ENCODE data around the gene DUOX1.
"Not testable (repeated sequence)": the region's sequence is repeated elsewhere in the genome, so short reads cannot be mapped to it uniquely, and the experiment has no call there.

The DUOX1 gene

GRCh38 chr15:45126535-45127158, 3.1 kb upstream of the DUOX1 start:
- peaks cover 79% of the 10 kb centered on the region for H3K27me3 Mint-ChIP-seq
- H3K4me1 Mint-ChIP-seq, result peaks cover 11% of the 10 kb centered on the region
- H3K4me3 Mint-ChIP-seq, result no peak overlapping the region
- no peaks in the 10 kb centered on the region for H3K9me3 Mint-ChIP-seq
- ATAC-seq (peak; percentile 67), DNase-seq (peak in 1 of 2 donors; percentile 34)
- H3K27ac Mint-ChIP-seq, result no peak overlapping the region

DNA sequence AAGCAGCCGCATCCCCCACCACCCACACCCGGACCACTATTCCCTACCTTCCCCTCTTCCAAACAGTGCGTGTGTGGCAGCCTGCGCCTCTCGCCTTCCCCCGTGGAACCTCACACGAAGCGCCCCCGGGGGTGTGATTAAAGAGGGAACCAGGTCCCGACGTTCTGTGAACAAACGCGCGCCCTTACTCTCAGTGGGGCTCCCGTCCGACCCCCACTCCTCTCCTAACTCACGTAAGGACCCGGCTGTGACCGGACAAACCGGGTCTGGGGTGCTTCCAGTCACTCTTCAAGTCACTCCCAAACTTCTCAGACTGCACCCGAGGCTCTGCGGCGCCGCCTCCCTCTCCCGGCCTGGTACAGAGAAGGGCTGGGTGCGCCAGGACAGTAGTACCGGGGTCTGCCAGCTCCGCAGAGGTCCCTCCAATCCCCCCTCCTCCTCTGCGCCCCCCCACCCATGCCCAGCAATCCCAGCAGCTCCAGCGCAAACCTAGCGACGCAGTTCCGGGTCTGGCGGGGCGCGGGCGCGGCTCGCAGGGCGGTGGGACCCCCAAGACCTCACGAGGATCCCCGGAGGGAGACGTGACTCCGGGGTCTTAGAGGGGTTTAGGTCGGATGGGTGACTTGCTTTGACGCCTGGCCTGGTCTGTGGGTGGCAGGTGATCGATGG, 689 bp upstream of the DUOX1 start:
- Mint-ChIP-seq H3K4me3 (peak overlapping the region; percentile 5 to 38), H3K27ac (no peak overlapping the region), H3K27me3 (peaks cover 87% of the 10 kb centered on the region), H3K4me1 (peaks cover 11% of the 10 kb centered on the region), H3K9me3 (no peaks in the 10 kb centered on the region)
- no peak for DNase-seq
- peak; percentile 6 for ATAC-seq

DNA sequence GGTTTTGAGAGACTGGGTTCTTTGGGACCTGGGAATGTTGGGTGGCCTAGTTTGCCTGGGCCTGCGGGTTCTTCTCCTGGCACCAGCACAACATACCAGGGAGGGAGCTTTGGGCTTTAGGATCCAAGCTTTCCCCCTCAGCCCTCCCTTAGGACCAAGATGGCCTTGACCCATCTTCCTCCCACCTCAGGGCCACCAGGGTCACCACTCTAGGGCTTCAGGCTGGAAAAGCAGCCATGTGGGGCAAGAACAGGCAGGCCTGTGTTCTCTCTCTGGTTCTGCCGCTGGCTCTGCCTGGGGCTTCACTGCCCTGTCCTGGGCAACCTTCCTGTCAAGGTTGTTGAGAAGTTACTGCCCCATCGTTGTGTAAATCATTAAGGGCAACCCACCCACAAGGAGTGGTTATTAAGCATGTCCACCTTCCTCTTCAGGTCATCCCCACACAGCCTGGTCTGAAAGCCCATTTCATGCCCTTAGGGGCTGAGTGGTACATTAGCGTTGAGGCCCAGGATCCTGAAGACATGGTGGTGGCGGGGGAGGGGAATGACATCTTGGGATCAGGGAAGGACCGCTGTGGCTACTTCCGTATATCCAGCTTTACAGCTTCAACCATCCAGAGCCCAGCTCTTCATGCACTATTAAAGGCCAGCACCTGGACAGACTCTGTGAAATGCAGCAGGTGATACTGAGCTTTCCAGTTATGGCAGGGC, 652 bp downstream of the DUOX1 start:
- ATAC-seq (no peak), DNase-seq (no peak)
- no peaks in the 10 kb centered on the region for H3K9me3 Mint-ChIP-seq
- H3K4me1 Mint-ChIP-seq, result peaks cover 19% of the 10 kb centered on the region
- no peak overlapping the region for H3K27ac Mint-ChIP-seq
- peaks cover 87% of the 10 kb centered on the region for H3K27me3 Mint-ChIP-seq
- H3K4me3 Mint-ChIP-seq, result peak overlapping the region in 1 of 2 donors; percentile 26

DNA sequence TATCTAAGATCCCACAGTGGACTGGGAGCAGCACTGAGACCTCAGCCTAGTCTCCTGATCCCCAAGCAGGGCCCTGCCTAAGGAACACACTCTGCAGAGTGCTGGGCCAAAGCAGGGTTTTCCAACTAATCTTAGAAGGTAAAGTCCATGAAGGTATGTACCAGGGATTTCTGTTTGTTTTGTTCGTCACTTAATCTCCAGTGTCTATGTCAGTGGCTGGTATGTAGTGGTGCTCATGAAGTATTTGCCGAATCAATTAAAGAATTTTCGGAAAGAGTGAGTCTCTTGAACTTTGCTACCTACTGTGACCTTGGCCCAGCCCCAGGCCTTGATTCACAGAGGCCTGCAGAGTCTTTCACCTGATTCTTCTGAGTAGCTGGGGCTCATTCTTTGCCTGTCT, 1.7 kb downstream of the DUOX1 start:
- Mint-ChIP-seq H3K4me3 (no peak overlapping the region), H3K9me3 (no peaks in the 10 kb centered on the region), H3K4me1 (peaks cover 25% of the 10 kb centered on the region), H3K27ac (no peak overlapping the region), H3K27me3 (peaks cover 84% of the 10 kb centered on the region)
- DNase-seq (no peak), ATAC-seq (no peak)

DNA sequence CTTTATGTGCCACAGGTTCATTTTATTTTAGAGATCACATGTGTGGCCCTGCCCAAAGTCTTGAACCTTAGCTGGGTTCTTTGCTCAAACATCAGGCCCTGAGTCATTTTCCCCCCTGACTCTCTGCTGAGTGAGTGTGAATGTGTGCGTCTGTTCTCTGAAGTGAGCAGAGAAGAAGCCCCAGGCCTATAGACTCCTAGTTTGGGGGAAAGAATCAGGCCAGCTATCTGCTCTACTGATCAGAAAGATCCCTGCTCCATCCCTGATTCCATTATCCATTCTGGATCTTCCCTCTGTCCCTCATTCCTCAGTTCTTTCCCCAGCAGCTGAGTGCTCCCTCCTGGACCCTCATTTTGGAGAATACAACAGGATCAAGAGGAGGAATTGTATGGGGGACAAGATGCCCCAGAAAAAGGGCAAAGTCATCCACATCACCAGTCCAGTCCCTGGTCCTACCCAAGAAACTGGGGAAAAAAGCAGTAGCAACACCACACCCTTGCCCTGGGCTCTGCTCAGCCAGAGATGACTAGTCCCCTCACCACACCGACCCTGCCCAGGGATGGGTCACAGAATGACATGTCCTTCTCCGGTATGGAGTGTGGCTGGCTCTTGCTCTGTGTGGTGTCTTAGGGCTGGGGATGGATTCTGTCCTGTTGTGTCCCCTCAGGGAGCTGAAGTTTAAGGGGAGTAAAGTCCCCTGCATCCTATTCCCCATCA, 3.2 kb downstream of the DUOX1 start:
- peaks cover 27% of the 10 kb centered on the region for H3K4me1 Mint-ChIP-seq
- peaks cover 79% of the 10 kb centered on the region for H3K27me3 Mint-ChIP-seq
- no peak for ATAC-seq
- no peaks in the 10 kb centered on the region for H3K9me3 Mint-ChIP-seq
- H3K4me3 Mint-ChIP-seq, result no peak overlapping the region
- no peak overlapping the region for H3K27ac Mint-ChIP-seq
- no peak for DNase-seq

GRCh38 chr15:45133561-45133920, 3.7 kb downstream of the DUOX1 start:
- ATAC-seq, result no peak
- no peak for DNase-seq
- Mint-ChIP-seq H3K27me3 (peaks cover 74% of the 10 kb centered on the region), H3K27ac (peak overlapping the region in 1 of 2 donors; percentile 31), H3K9me3 (no peaks in the 10 kb centered on the region), H3K4me1 (peaks cover 23% of the 10 kb centered on the region), H3K4me3 (no peak overlapping the region)

- no peak for ATAC-seq
- Mint-ChIP-seq H3K27me3 (peaks cover 69% of the 10 kb centered on the region), H3K4me3 (peak overlapping the region in 1 of 2 donors; percentile 78), H3K27ac (no peak overlapping the region), H3K4me1 (peaks cover 18% of the 10 kb centered on the region), H3K9me3 (no peaks in the 10 kb centered on the region)
- no peak for DNase-seq
These were observed 4.3 kb downstream of the DUOX1 start for GRCh38 chr15:45134046-45134445.

DNA sequence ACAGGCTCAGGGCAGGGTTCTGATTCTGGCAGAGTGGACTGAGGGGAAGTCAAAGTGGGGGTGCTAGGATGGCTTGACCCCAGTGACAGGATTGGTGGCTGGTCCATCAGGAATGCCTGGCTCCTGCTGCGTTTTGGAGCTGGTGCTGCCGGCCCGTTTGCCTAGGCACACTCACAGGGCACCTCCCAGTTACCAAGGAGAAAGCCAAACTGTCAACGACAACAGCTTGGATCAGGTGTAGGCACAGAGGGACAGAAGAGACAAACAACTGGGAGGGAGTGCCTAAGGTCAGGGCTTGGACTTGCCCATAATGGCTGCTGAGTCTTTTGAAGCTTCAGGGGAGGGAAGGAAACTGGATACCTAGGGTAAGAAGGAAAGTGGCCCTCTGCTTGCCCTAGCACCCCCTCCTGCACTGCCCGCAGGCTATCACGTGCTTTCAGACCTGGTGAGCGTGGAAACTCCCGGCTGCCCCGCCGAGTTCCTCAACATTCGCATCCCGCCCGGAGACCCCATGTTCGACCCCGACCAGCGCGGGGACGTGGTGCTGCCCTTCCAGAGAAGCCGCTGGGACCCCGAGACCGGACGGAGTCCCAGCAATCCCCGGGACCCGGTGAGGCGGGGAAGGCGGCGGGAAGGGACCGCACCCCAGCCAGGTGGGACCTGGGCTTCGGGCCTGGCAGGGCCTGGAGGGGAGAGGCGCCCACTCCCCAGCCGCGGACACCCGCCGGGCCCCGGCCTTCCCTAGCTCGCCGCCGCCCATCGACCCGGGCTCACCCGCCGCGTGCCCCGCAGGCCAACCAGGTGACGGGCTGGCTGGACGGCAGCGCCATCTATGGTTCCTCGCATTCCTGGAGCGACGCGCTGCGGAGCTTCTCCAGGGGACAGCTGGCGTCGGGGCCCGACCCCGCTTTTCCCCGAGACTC, 5.1 kb downstream of the DUOX1 start:
- Mint-ChIP-seq H3K9me3 (no peaks in the 10 kb centered on the region), H3K27ac (no peak overlapping the region), H3K4me1 (peaks cover 16% of the 10 kb centered on the region), H3K4me3 (peak overlapping the region; percentile 78 to 81), H3K27me3 (peaks cover 63% of the 10 kb centered on the region)
- DNase-seq, result no peak
- ATAC-seq, result peak; percentile 56

DNA sequence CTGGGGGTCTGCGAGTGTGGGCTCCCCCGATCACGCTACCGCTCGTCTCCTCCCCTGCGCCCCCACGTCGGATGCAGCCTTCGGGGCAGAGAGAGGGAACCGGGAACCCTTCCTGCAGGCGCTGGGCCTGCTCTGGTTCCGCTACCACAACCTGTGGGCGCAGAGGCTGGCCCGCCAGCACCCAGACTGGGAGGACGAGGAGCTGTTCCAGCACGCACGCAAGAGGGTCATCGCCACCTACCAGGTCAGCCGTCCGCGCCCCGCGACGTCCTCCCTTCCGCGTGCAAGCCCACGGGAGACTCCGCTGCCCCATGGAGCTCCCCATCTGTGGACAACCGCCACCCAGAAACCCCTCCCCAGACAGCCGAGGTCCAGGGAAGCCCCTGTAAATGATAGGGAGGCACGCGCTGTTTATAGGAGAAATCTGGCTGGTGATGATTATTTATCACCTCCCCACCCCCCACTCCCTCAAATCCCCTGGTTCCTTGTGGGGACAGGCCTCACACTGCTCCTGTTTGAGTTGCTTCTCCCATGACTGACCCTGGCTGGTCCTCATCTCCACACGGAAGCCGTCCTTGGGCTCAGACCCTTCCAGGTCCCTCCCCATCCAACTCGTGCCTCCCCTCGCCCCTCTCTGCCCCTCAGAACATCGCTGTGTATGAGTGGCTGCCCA, 6.0 kb downstream of the DUOX1 start:
- Mint-ChIP-seq H3K4me1 (peaks cover 16% of the 10 kb centered on the region), H3K4me3 (peak overlapping the region; percentile 67 to 75), H3K27me3 (peaks cover 54% of the 10 kb centered on the region)
- not testable (repeated sequence) for H3K9me3 Mint-ChIP-seq, DNase-seq, H3K27ac Mint-ChIP-seq
- ATAC-seq, result peak; percentile 2

DNA sequence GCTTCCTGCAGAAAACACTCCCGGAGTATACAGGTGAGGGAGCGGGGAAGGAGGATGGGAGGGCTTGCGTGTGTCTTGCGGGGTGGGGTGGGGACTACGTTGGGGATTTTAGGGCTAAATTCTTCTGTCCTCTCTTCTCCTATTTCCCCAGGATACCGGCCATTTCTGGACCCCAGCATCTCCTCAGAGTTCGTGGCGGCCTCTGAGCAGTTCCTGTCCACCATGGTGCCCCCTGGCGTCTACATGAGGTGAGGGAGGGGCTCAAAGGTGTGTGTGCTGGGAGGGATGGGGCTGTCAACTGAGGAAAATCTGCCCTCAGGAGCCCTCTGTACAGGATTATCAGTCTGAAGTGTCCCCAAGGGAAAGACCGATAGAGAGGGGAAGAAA, 6.6 kb downstream of the DUOX1 start:
- ATAC-seq (peak; percentile 36), DNase-seq (no peak)
- Mint-ChIP-seq H3K4me3 (peak overlapping the region; percentile 67 to 75), H3K9me3 (no peaks in the 10 kb centered on the region), H3K27me3 (peaks cover 49% of the 10 kb centered on the region), H3K4me1 (peaks cover 16% of the 10 kb centered on the region), H3K27ac (no peak overlapping the region)

- Mint-ChIP-seq H3K4me1 (peaks cover 16% of the 10 kb centered on the region), H3K9me3 (no peaks in the 10 kb centered on the region), H3K4me3 (no peak overlapping the region), H3K27me3 (peaks cover 35% of the 10 kb centered on the region), H3K27ac (no peak overlapping the region)
- DNase-seq, result no peak
- ATAC-seq, result no peak
These were observed 7.9 kb downstream of the DUOX1 start for GRCh38 chr15:45137703-45138102.

GRCh38 chr15:45138814-45139765, 9.3 kb downstream of the DUOX1 start:
- ATAC-seq (no peak), DNase-seq (no peak)
- peaks cover 22% of the 10 kb centered on the region for H3K27me3 Mint-ChIP-seq
- H3K4me1 Mint-ChIP-seq, result peaks cover 16% of the 10 kb centered on the region
- no peak overlapping the region for H3K27ac Mint-ChIP-seq
- no peak overlapping the region for H3K4me3 Mint-ChIP-seq
- H3K9me3 Mint-ChIP-seq, result no peaks in the 10 kb centered on the region

GRCh38 chr15:45139770-45140169, 10.0 kb downstream of the DUOX1 start:
- H3K27ac Mint-ChIP-seq, result no peak overlapping the region
- no peak overlapping the region for H3K4me3 Mint-ChIP-seq
- no peak for DNase-seq
- peaks cover 12% of the 10 kb centered on the region for H3K4me1 Mint-ChIP-seq
- H3K9me3 Mint-ChIP-seq, result no peaks in the 10 kb centered on the region
- ATAC-seq, result no peak
- peaks cover 15% of the 10 kb centered on the region for H3K27me3 Mint-ChIP-seq
